IPS DF 19.7 (cell line): Measurements from ENCODE around the gene IFT172.
"Not testable (repeated sequence)": the region's sequence is repeated elsewhere in the genome, so short reads cannot be mapped to it uniquely, and the experiment has no call there.

ENCODE experiments used
- DNase-seq: peaks from one replicate; pipeline ENCODE4 v3.0.0-alpha.2; 2013; ENCODE audit warnings: low read depth, low spot score

Gene IFT172, protein sequence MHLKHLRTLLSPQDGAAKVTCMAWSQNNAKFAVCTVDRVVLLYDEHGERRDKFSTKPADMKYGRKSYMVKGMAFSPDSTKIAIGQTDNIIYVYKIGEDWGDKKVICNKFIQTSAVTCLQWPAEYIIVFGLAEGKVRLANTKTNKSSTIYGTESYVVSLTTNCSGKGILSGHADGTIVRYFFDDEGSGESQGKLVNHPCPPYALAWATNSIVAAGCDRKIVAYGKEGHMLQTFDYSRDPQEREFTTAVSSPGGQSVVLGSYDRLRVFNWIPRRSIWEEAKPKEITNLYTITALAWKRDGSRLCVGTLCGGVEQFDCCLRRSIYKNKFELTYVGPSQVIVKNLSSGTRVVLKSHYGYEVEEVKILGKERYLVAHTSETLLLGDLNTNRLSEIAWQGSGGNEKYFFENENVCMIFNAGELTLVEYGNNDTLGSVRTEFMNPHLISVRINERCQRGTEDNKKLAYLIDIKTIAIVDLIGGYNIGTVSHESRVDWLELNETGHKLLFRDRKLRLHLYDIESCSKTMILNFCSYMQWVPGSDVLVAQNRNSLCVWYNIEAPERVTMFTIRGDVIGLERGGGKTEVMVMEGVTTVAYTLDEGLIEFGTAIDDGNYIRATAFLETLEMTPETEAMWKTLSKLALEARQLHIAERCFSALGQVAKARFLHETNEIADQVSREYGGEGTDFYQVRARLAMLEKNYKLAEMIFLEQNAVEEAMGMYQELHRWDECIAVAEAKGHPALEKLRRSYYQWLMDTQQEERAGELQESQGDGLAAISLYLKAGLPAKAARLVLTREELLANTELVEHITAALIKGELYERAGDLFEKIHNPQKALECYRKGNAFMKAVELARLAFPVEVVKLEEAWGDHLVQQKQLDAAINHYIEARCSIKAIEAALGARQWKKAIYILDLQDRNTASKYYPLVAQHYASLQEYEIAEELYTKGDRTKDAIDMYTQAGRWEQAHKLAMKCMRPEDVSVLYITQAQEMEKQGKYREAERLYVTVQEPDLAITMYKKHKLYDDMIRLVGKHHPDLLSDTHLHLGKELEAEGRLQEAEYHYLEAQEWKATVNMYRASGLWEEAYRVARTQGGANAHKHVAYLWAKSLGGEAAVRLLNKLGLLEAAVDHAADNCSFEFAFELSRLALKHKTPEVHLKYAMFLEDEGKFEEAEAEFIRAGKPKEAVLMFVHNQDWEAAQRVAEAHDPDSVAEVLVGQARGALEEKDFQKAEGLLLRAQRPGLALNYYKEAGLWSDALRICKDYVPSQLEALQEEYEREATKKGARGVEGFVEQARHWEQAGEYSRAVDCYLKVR (N-terminal part only)

DNA sequence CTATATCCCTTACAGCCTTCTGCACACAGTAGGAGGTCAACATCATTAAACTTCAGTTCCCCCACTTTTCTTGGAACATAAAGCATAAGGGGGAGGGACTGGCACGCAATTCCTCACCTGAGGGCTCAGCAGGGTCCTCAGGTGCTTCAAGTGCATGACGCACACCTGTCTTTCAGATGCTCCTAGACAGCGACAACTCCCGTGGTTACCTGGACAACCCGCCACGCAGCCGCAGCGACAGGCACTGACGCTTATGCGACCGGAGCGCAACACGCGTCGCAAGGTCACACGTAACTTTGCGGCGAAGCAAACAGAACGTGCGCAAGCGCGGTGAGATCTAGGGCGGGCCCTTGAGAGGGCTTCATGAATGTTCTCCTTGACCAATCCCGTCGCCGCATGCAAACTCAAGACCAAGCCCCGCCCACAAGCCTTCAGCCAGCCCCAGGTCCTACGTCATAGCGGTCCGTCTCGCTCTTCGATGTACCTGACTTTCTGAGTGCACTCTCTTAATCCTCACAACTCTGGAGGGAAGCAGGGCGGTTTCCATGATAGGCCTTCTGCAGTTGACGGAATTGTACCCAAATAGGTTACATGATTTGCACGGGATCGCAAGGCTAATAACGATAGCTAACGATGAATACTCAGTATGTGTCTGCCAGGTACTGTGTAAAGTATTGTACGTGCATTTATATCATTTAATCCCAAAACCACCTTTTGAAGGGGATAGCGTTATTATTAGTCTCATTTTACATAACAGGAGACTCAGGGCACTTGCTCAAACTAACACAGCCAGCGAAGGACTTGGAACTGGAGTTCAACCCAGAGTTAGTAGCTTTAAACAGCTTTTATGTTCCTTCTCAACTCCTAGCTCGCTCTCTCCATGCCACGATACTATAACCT is at the start of gene IFT172:
Gene IFT172 (minus strand): TSS at position 246 of the 900 bp plus-strand sequence. CDS start 90 bp downstream, at position 156.
- peak; percentile 98 for DNase-seq

DNA sequence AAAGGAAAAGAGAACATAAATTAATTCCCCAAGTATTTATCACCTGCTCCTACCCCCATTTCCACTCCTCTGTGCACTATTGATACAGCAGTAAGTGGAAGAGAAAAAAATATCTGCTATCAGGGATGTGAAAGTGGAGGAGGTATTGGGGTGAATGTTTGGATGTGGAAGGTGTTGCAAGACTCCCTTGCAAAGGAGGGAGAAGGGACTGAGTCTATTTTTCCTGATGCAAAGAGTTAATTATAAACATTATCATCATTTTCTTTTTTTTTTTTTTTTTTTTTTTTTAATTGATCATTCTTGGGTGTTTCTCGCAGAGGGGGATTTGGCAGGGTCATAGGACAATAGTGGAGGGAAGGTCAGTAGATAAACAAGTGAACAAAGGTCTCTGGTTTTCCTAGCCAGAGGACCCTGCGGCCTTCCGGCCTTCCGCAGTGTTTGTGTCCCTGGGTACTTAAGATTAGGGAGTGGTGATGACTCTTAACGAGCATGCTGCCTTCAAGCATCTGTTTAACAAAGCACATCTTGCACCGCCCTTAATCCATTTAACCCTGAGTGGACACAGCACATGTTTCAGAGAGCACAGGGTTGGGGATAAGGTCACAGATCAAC is 49.4 kb upstream of the IFT172 start:
- DNase-seq, result not testable (repeated sequence)

DNA sequence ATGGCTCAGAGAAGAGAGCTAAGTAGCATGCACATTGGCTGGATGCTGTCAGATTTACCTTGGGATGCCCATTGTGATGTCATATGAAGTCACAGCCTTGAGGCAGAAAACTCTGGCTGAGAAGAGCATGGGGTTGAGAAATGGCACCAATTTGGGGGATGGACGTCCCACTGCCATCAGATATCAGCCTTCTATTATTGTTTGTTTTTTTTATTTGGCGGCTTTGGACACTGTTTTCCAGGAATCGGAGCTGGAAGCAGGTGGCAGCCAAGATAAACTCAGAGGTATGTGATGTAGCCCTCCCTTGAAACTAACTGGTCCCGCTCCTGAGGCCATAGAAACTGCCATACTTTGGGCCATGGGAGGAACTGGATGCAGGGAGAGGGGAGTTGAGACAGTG is 47.7 kb upstream of the IFT172 start:
- no peak for DNase-seq

DNA sequence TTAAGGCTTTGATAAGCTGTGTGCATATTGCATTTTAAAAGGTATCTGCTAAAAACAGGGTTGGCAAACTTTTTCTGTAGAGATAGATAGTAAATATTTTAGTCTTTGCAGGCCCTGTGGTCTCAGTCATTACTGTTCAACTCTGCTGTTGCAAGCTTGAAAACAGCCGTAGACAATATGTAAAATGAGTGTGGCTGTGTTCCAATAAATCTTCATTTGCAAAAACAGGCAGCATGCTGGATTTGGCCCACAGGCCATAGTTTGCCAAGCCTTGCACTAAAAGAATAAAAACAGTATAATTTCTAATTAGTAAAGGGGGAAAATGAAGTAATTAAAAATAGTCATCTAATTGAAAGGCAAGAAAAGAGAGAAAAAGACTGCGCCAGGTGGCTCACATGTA is 42.4 kb upstream of the IFT172 start:
- no peak for DNase-seq

DNA sequence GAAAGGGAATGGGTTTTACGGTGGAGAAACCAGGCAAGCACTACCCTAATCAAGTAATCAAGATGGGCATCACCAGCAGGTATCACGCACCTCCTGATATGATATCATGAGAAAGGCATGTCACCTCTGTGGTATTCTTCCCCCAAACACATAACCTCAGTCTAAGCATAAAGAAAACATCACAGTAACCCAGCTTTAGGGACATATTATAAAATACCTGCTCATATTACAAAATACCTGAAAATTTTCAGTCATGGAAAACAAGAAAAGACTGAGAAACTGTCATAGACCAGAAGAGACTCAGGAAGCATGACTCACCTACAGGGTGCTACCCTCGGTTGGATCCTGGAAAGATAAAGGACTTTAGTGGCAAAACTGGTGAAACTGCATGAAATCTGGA is 37.6 kb upstream of the IFT172 start:
- no peak for DNase-seq

DNA sequence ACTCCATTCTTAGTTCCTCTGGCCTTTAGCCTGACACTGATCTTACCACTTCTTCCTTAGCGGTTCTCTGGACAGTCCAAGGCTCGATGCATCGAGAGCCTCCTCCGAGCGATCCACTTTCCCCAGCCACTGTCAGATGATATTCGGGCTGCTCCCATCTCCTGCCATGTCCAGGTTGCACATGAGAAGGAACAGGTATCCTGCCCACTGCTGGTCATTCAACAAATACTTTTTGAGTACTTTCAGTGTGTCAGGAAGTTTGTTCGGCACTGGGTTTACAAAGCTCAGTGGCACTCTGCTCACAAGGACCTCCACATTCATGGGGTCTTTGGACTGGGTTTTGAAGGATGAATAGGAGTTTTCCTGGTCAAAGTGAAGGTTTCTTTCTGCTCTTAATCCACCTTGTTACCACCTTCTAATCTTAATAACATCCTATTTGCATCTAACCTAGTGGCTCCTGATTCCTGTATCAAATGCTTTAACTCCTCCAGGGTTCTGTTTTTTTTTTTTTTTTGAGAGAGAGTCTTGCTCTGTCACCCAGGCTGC is 32.9 kb upstream of the IFT172 start:
- no peak for DNase-seq

DNA sequence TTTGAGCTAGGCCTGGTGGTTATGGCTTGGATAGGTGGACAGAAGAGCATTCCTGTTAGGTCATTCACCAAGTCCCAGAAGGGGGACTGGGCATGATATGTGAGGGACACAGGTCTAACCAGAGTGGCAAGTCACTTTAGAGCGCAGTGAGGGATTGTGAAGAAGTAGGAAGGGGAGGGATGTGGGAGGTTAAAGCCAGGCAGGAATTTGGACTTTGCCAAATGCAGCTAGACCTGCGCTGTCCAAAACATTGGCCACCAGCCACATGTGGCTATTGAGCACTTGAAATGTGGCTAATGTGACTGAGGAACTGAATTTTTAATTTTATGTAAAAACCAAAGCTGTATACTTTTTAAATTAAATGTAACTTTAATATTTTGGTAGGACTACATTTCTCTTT is 30.8 kb upstream of the IFT172 start:
- no peak for DNase-seq

DNA sequence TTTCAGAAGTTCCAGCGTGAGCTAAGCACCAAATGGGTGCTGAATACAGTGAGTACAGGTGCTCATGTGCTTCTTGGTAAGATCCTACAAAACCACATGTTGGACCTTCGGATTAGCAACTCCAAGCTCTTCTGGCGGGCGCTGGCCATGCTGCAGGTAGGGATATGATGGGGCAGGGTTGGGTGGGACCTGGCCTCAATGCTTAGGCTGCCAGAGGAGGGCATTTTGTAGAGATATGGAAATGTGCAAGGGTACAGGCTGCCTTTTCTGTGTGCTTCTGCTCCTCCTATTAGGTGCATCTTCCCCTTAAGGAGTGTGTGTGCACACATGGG is 29.2 kb upstream of the IFT172 start:
- DNase-seq, result no peak

DNA sequence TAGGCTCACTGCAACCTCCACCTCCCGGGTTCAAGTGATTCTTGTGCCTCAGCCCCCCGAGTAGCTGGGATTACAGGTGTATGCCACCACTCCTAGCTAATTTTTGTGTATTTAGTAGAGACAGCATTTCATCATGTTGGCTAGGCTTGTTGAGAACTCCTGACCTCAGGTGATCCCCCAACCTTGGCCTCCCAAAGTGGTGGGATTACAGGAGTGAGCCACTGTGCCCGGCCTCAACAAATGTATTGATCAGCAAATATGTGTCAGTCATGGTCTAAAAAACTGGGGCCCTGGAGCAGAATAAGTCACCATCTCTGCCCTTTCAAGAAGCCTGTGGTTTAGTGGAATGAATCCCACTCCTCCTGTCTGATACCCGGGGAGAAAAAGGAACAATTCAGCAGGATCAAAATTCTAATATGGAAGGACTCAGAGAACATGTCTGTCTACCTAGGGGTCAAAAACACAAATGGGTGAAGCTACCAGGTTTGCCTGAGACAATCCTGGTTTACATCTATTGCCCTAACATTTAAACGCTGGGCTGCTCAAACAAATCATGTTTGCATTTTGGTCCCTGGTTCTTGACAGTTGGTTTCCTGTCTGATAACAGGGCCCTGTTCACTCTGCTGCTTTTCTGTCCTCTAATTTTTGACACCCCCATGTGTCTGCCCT is 28.7 kb upstream of the IFT172 start:
- no peak for DNase-seq

DNA sequence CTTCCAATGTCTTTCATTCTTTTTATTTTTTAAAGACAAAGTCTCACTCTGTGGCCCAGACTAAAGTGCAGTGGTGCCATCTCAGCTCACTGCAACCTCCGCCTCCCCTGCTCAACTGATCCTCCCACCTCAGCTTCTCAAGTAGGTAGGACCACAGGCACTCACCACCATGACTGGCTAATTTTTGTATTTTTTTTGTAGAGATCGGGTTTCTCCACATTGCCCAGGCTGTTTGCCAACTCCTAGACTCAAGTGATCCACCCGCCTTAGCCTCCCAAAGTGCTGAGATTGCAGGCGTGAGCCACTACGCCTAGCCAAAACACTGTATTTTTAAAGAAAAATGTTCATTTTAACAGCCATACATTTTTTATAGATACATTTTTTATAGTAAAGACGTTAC is 19.8 kb upstream of the IFT172 start:
- no peak for DNase-seq

DNA sequence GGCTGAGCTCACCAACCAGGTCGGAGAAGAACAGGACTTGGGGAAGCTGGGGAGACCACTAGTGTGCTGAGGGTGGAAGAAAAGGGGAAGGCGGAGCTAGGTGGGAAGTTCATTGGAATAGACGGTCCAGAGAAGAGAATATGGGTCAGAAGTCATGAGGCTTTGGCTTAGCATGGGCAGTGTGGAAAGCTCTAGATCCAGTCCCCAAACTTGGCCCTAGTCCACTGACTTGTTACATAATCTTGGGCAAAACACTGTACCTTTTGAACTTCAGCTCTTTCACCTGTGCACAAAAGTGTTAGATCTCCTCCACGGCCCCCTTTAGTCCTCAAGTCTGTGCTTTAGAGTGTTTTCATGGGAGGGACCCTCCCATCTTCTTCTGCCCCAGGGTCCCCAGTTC is 17.8 kb upstream of the IFT172 start:
- DNase-seq, result no peak

DNA sequence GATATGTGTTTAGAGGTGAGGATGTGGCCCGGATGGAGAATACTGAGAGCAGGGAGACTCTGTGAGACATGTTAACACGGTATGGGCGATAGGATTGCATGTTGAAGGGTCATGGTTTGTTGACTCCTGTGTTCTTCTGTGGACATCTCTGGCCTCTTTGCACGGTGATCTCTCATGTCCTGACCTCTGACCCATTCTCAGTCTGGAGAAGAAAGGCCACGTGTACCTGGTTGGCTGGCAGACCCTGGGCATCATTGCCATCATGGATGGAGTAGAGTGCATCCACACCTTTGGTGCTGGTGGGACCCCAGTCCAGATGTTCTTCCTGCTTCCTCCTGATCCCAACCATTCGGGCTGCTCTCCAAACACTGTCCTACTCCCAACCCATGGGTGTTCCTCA is 17.0 kb upstream of the IFT172 start:
- DNase-seq, result no peak

DNA sequence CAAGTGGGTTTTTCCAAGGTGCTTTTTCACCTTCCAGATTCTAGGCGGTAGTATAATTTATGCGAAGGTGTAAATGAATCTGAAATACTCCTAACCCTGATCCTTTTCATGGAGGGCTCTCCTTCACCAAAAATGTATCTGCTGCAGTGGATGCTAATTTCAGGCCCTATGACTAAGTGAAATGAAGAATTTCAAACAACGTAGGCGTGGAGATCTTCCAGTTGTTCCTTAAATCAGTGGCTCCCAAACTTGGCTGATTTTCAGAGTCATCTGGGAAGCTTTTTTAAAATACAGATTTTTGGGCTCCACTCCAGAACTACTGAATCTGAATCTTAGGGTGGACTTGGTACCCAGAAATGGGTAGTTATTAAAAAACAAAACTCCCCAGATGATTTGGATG is 12.6 kb upstream of the IFT172 start:
- no peak for DNase-seq

DNA sequence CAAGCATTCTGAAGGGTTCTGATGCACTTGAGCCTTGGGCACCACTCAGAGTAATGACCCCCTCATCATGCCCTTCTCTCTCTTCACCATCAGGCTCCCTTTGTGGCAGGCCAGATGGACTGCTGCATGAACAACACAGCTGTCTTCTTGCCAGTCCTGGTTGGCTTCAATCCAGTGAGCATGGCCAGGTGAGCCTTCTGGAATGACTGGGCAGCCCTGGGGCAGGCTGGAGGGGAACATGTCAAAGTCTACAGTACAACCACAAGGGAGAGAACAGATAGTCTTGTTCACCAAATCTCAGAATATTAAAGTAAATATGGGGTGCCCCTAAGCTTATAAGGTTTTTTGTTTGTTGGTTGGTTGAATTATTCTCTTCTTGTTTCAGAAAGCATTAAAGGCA is 11.5 kb upstream of the IFT172 start:
- DNase-seq, result no peak

DNA sequence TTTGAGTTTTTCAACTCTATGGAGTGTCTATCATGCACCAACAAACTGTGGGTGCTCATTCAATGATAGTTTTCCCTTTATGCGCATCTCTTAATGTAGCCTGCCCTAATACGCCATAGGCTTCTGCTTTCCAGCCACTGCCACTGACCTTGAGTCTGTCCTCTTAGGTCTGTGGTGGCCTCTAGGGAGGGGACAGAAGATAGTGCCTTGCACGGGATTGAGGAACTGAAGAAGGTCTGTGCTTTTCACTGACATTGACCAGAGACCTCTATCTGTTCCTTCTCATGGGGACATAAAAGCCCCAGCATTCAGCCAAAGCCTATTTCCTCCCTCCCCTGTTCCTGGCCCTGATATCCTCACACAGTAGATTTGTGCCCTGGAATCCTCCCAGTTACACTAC is 9.4 kb upstream of the IFT172 start:
- no peak for DNase-seq

DNA sequence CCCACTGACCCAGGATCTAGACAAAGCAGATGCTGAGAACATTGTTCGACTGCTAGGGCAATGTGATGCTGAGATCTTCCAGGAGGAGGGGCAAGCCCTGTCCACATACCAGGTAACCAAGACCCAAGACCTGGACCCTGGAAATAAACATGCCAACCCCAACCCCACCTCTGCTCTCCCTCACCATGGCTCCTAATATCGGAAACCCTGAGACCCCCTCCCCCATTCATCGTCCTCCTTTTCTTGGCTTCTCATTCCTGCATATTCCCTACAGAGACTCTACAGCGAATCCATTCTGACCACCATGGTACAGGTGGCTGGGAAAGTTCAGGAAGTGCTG is 7.7 kb upstream of the IFT172 start:
- no peak for DNase-seq

DNA sequence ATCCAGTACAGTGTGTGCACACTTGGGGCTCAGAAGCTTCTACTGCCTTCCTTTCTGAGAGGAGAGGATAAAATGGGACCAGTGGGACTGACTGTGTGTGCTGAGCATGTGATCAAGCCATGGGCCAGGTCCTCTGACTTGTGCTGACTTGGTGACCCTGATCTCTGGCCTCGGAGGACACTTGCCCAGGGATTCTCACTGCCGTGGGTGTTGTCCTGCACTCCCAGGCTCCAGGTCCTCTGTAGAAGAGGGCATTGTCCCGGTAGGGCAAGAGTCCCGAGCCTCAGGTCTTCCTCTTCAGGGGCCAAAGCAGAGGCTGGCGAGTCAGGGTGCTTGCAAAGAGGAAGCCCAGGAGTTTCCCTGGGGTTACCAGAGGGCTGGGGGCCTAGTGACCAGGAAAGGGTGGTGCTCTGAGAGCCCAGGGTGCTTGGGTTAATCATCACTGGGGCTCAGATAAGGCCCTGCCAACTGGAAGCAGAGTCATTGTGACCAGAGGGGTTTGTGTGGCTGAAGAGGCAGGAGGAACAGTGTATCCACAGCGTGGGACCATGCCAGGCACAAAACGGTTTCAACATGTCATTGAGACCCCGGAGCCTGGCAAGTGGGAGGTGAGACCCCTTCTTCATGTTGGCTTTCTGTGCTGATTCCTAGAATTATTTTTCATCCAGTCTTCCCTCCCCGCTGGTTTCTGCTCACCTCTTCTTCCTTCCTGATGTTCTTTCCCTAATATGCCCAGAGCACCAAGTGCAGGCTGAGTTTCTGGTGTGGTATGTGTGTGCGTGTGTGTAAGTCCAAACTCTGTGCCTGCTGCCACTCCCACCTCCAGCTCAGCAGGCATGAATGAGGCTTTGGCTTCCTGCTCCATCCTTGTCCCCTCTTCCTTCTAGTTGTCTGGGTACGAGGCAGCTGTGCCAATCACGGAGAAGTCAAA is 7.1 kb upstream of the IFT172 start, which contains the start of gene GCKR:
Gene GCKR (plus strand): TSS at position 483 of the 931 bp plus-strand sequence. CDS start 66 bp downstream, at position 549.
- DNase-seq, result no peak

DNA sequence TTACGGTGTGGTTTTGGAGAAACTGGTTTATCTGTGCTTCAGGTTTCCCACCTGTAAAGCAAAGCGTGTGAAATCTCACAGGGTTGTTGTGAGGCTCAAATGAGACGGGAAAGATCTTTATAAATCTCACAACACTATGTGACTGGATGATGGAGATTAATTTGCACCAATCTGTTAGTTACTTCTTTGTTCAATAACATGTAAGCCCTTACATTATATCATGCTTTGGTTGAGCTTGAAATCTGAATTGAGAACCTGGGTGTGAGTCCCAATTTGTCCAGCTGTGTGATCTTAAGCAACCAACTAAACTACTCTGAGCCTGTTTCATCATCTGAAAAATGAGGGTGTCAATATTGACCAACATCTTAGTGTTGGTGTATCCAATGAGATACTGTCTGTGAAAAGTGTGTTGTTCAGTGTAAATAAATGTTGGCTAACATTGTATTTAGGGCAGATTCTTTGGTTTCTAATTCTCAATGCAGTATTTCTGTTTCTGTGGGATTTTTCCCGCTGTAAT is 6.4 kb upstream of the IFT172 start:
- DNase-seq, result no peak
